GM15510 (cell line): ENCODE results near the gene SCPEP1.

Experiments used
- POLR2A ChIP-seq: IDR thresholded peaks from 3 replicates; pipeline ENCODE4 v1.6.1; 2011; ENCODE audit warnings: borderline replicate concordance; ENCODE audit not compliant: insufficient read length; ENCODE audit errors: extremely low read depth

SCPEP1 gene

GRCh38 chr17:56988901-56989572 lies 11.1 kb downstream of the SCPEP1 start:
- no peak for TF ChIP-seq POLR2A

GRCh38 chr17:56992364-56992763 lies 14.4 kb downstream of the SCPEP1 start:
- no peak for TF ChIP-seq POLR2A

- TF ChIP-seq POLR2A = no peak
Measured at GRCh38 chr17:56994009-56994792, 16.3 kb downstream of the SCPEP1 start.

GRCh38 chr17:56995766-56996165 lies 17.8 kb downstream of the SCPEP1 start:
- no peak for TF ChIP-seq POLR2A

- no peak for TF ChIP-seq POLR2A
Measured at GRCh38 chr17:56997313-56997712, 19.4 kb downstream of the SCPEP1 start.

- no peak for TF ChIP-seq POLR2A
Measured at GRCh38 chr17:57001541-57001940, 23.6 kb downstream of the SCPEP1 start.

- TF ChIP-seq POLR2A = no peak
Measured at GRCh38 chr17:57002904-57003303, 25.0 kb downstream of the SCPEP1 start.

GRCh38 chr17:57004944-57005579 lies 27.1 kb downstream of the SCPEP1 start:
- no peak for TF ChIP-seq POLR2A

GRCh38 chr17:57006040-57006439 lies 28.1 kb downstream of the SCPEP1 start:
- TF ChIP-seq POLR2A = no peak

- TF ChIP-seq POLR2A = no peak
Measured at GRCh38 chr17:57008958-57009357, 31.0 kb downstream of the SCPEP1 start.

- no peak for TF ChIP-seq POLR2A
Measured at GRCh38 chr17:57009737-57010445, 32.0 kb downstream of the SCPEP1 start.

GRCh38 chr17:57010487-57010886 lies 32.6 kb downstream of the SCPEP1 start:
- no peak for TF ChIP-seq POLR2A

GRCh38 chr17:57011491-57012015 lies 33.6 kb downstream of the SCPEP1 start:
- TF ChIP-seq POLR2A = no peak

GRCh38 chr17:57016071-57016763 lies 38.3 kb downstream of the SCPEP1 start:
- no peak for TF ChIP-seq POLR2A
